Dendritic cell treated with granulocyte-macrophage colony-stimulating factor and Interleukin-4, amounts not matched to agents 40 ng/mL and 50 ng/mL, for 4 days (primary cell): ENCODE measurements around the gene PDZRN3.

ENCODE experiments used
- H3K27ac Mint-ChIP-seq: one replicate; pipeline ENCODE4 v1.8.0; 2022; ENCODE audit warnings: mild to moderate bottlenecking, mixed read lengths
- H3K27me3 Mint-ChIP-seq: one replicate; pipeline ENCODE4 v1.8.0; 2022; ENCODE audit warnings: mild to moderate bottlenecking, mixed read lengths
- H3K36me3 Mint-ChIP-seq: one replicate; pipeline ENCODE4 v1.8.0; 2022; ENCODE audit warnings: low read depth, mixed read lengths
- H3K4me1 Mint-ChIP-seq: one replicate; pipeline ENCODE4 v1.8.0; 2022; ENCODE audit warnings: low read depth, mixed read lengths
- H3K4me3 Mint-ChIP-seq: one replicate; pipeline ENCODE4 v1.8.0; 2022; ENCODE audit warnings: mild to moderate bottlenecking, moderate library complexity, mixed read lengths
- H3K9me3 Mint-ChIP-seq: one replicate; pipeline ENCODE4 v1.8.0; 2022; ENCODE audit warnings: mixed read lengths
- intact Hi-C: fragments of 100-400 bp; cut with micrococcal nuclease; formaldehyde crosslinking; loops from one replicate; pipeline ENCODE4 v1.15.0; 2022

The PDZRN3 gene

GRCh38 chr3:73502609-73503583, 121.8 kb downstream of the PDZRN3 start:
- H3K36me3 Mint-ChIP-seq, result no peaks in the 10 kb centered on the region
- H3K4me3 Mint-ChIP-seq, result no peak overlapping the region
- H3K9me3 Mint-ChIP-seq, result no peaks in the 10 kb centered on the region
- H3K27me3 Mint-ChIP-seq, result peaks cover 3% of the 10 kb centered on the region
- H3K27ac Mint-ChIP-seq, result no peak overlapping the region
- intact Hi-C loops, result no loop called here
- no peaks in the 10 kb centered on the region for H3K4me1 Mint-ChIP-seq

- Mint-ChIP-seq H3K36me3 (no peaks in the 10 kb centered on the region), H3K27ac (no peak overlapping the region), H3K4me3 (no peak overlapping the region), H3K27me3 (no peaks in the 10 kb centered on the region), H3K9me3 (no peaks in the 10 kb centered on the region), H3K4me1 (no peaks in the 10 kb centered on the region)
- intact Hi-C loops, result no loop called here
These were observed 124.4 kb downstream of the PDZRN3 start for GRCh38 chr3:73500321-73500720.

- no peak overlapping the region for H3K27ac Mint-ChIP-seq
- no peaks in the 10 kb centered on the region for H3K36me3 Mint-ChIP-seq
- no peak overlapping the region for H3K4me3 Mint-ChIP-seq
- no peaks in the 10 kb centered on the region for H3K27me3 Mint-ChIP-seq
- H3K9me3 Mint-ChIP-seq, result no peaks in the 10 kb centered on the region
- intact Hi-C loops, result no loop called here
- H3K4me1 Mint-ChIP-seq, result no peaks in the 10 kb centered on the region
These were observed 125.0 kb downstream of the PDZRN3 start for GRCh38 chr3:73499787-73500186.

- Mint-ChIP-seq H3K9me3 (no peaks in the 10 kb centered on the region), H3K4me3 (no peak overlapping the region), H3K27ac (no peak overlapping the region), H3K27me3 (no peaks in the 10 kb centered on the region), H3K4me1 (no peaks in the 10 kb centered on the region), H3K36me3 (no peaks in the 10 kb centered on the region)
- intact Hi-C loops, result no loop called here
These were observed 125.7 kb downstream of the PDZRN3 start for GRCh38 chr3:73498764-73499622.

GRCh38 chr3:73497646-73498406, 126.9 kb downstream of the PDZRN3 start:
- no peaks in the 10 kb centered on the region for H3K36me3 Mint-ChIP-seq
- no peak overlapping the region for H3K4me3 Mint-ChIP-seq
- no peaks in the 10 kb centered on the region for H3K4me1 Mint-ChIP-seq
- H3K27ac Mint-ChIP-seq, result no peak overlapping the region
- intact Hi-C loops, result no loop called here
- no peaks in the 10 kb centered on the region for H3K9me3 Mint-ChIP-seq
- H3K27me3 Mint-ChIP-seq, result no peaks in the 10 kb centered on the region

GRCh38 chr3:73493543-73494308, 131.0 kb downstream of the PDZRN3 start:
- no peaks in the 10 kb centered on the region for H3K4me1 Mint-ChIP-seq
- H3K9me3 Mint-ChIP-seq, result no peaks in the 10 kb centered on the region
- intact Hi-C loops, result no loop called here
- H3K36me3 Mint-ChIP-seq, result no peaks in the 10 kb centered on the region
- no peak overlapping the region for H3K4me3 Mint-ChIP-seq
- H3K27ac Mint-ChIP-seq, result no peak overlapping the region
- H3K27me3 Mint-ChIP-seq, result no peaks in the 10 kb centered on the region

GRCh38 chr3:73492186-73492585, 132.6 kb downstream of the PDZRN3 start:
- Mint-ChIP-seq H3K9me3 (no peaks in the 10 kb centered on the region), H3K4me1 (no peaks in the 10 kb centered on the region), H3K36me3 (no peaks in the 10 kb centered on the region), H3K27ac (no peak overlapping the region), H3K4me3 (no peak overlapping the region), H3K27me3 (no peaks in the 10 kb centered on the region)
- intact Hi-C loops, result no loop called here

- no peaks in the 10 kb centered on the region for H3K36me3 Mint-ChIP-seq
- H3K27ac Mint-ChIP-seq, result no peak overlapping the region
- H3K4me3 Mint-ChIP-seq, result no peak overlapping the region
- H3K27me3 Mint-ChIP-seq, result no peaks in the 10 kb centered on the region
- intact Hi-C loops, result no loop called here
- no peaks in the 10 kb centered on the region for H3K9me3 Mint-ChIP-seq
- no peaks in the 10 kb centered on the region for H3K4me1 Mint-ChIP-seq
These were observed 133.5 kb downstream of the PDZRN3 start for GRCh38 chr3:73491287-73491662.

- intact Hi-C loops, result no loop called here
- H3K36me3 Mint-ChIP-seq, result no peaks in the 10 kb centered on the region
- no peak overlapping the region for H3K4me3 Mint-ChIP-seq
- no peaks in the 10 kb centered on the region for H3K9me3 Mint-ChIP-seq
- peaks cover 3% of the 10 kb centered on the region for H3K27me3 Mint-ChIP-seq
- no peak overlapping the region for H3K27ac Mint-ChIP-seq
- H3K4me1 Mint-ChIP-seq, result no peaks in the 10 kb centered on the region
These were observed 134.1 kb downstream of the PDZRN3 start for GRCh38 chr3:73490453-73491286.

- intact Hi-C loops, result no loop called here
- H3K4me3 Mint-ChIP-seq, result no peak overlapping the region
- H3K4me1 Mint-ChIP-seq, result no peaks in the 10 kb centered on the region
- no peak overlapping the region for H3K27ac Mint-ChIP-seq
- H3K9me3 Mint-ChIP-seq, result no peaks in the 10 kb centered on the region
- H3K36me3 Mint-ChIP-seq, result no peaks in the 10 kb centered on the region
- H3K27me3 Mint-ChIP-seq, result peaks cover 15% of the 10 kb centered on the region
These were observed 138.8 kb downstream of the PDZRN3 start for GRCh38 chr3:73485877-73486330.

- Mint-ChIP-seq H3K27ac (no peak overlapping the region), H3K27me3 (peaks cover 16% of the 10 kb centered on the region), H3K4me1 (no peaks in the 10 kb centered on the region), H3K36me3 (no peaks in the 10 kb centered on the region), H3K4me3 (no peak overlapping the region), H3K9me3 (no peaks in the 10 kb centered on the region)
- intact Hi-C loops, result no loop called here
These were observed 140.0 kb downstream of the PDZRN3 start for GRCh38 chr3:73484656-73485248.

- peaks cover 16% of the 10 kb centered on the region for H3K27me3 Mint-ChIP-seq
- H3K27ac Mint-ChIP-seq, result no peak overlapping the region
- H3K9me3 Mint-ChIP-seq, result no peaks in the 10 kb centered on the region
- H3K4me3 Mint-ChIP-seq, result no peak overlapping the region
- no peaks in the 10 kb centered on the region for H3K4me1 Mint-ChIP-seq
- no peaks in the 10 kb centered on the region for H3K36me3 Mint-ChIP-seq
- intact Hi-C loops, result no loop called here
These were observed 142.9 kb downstream of the PDZRN3 start for GRCh38 chr3:73481888-73482287.
